GM19324 (cell line): ENCODE results near the gene NDST3.
"Not testable (repeated sequence)": the region's sequence is repeated elsewhere in the genome, so short reads cannot be mapped to it uniquely, and the experiment has no call there.

Experiments
- ATAC-seq: cut with Tn5 transposase; IDR thresholded peaks from one replicate; pipeline ENCODE4 v1.9.1; 2021; ENCODE audit warnings: mild to moderate bottlenecking, moderate library complexity; ENCODE audit not compliant: unreplicated experiment, low FRiP score

Gene NDST3

GRCh38 chr4:118265312-118266144 is 231.2 kb downstream of the NDST3 start:
- ATAC-seq, result no peak

GRCh38 chr4:118266145-118266496 is 231.8 kb downstream of the NDST3 start:
- not testable (repeated sequence) for ATAC-seq

GRCh38 chr4:118268780-118269179 is 234.5 kb downstream of the NDST3 start:
- ATAC-seq, result no peak

GRCh38 chr4:118270492-118270891 is 236.2 kb downstream of the NDST3 start:
- ATAC-seq, result no peak

- ATAC-seq, result no peak
Observed at GRCh38 chr4:118271788-118272187, 237.5 kb downstream of the NDST3 start.

- no peak for ATAC-seq
Observed at GRCh38 chr4:118273642-118274041, 239.4 kb downstream of the NDST3 start.

GRCh38 chr4:118276580-118276979 is 242.3 kb downstream of the NDST3 start:
- ATAC-seq, result no peak

- ATAC-seq, result no peak
Observed at GRCh38 chr4:118277243-118277642, 243.0 kb downstream of the NDST3 start.

- peak; percentile 92 for ATAC-seq
Observed at GRCh38 chr4:118278473-118279274, 244.4 kb downstream of the NDST3 start.

GRCh38 chr4:118279328-118279727 is 245.0 kb downstream of the NDST3 start:
- ATAC-seq, result no peak

GRCh38 chr4:118279920-118280432 is 245.7 kb downstream of the NDST3 start:
- no peak for ATAC-seq

- peak; percentile 23 for ATAC-seq
Observed at GRCh38 chr4:118280501-118281218, 246.4 kb downstream of the NDST3 start.

GRCh38 chr4:118281611-118282442 is 247.5 kb downstream of the NDST3 start:
- ATAC-seq, result no peak

GRCh38 chr4:118282692-118283091 is 248.4 kb downstream of the NDST3 start:
- ATAC-seq, result no peak

GRCh38 chr4:118284169-118284568 is 249.9 kb downstream of the NDST3 start:
- peak; percentile 66 for ATAC-seq

GRCh38 chr4:118285931-118286330 is 251.6 kb downstream of the NDST3 start:
- no peak for ATAC-seq

- ATAC-seq, result no peak
Observed at GRCh38 chr4:118286685-118287084, 252.4 kb downstream of the NDST3 start.

GRCh38 chr4:118287711-118288451 is 253.6 kb downstream of the NDST3 start:
- ATAC-seq, result no peak

- no peak for ATAC-seq
Observed at GRCh38 chr4:118289794-118290193, 255.5 kb downstream of the NDST3 start.
